ENCODE measurements around the gene POLR2E. TPM values are rescaled to one million over a fixed set of nuclear protein-coding genes. Genes with fewer than 3 reads are reported as not detected.

The POLR2E gene
- total RNA-seq, 1 experiment from 2014 or later: 237 TPM

DNA sequence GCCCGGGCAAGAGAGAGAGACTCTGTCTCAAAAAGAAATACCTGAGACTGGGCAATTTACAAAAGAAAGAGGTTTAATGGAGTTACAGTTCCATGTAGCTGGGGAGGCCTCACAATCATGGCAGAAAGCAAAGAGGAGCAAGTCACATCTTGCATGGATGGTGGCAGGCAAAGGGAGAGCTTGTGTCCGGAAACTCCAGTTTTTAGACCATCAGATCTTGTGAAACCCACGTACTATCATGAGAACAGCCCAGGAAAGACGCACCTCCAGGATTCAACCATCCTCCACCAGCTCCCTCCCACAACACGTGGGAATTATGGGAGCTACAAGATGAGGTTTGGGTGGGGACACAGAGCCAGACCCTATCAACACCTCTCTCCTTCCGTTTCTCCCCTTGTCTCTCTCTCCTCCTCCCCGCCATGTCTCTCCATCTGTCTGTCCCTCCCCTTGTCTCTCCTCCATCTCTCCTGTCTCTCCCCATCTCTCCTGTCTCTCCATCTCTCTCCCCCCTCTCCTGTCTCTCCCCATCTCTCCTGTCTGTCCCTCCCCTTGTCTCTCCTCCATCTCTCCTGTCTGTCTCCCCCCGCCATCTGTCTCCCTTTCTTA lies 10.0 kb downstream of the POLR2E start:
- no peaks in the 10 kb centered on the region for H3K27me3 ChIP-seq (ENCODE audit: insufficient read depth, low read depth)
- no peaks in the 10 kb centered on the region for H3K4me1 ChIP-seq (replicated peaks; ENCODE audit: insufficient read depth)
- H3F3A ChIP-seq (ENCODE audit: insufficient read depth, low read depth): peaks cover 7% of the 10 kb centered on the region; the same call in 1 of the 2 replicates
- 0 out of 2 replicates have a peak, but pooled peaks cover 3% of the 10 kb centered on the region for H3K36me3 ChIP-seq (ENCODE audit: low read depth)
- no peaks in the 10 kb centered on the region for H4K20me1 ChIP-seq (ENCODE audit: insufficient read depth)
- no peaks in the 10 kb centered on the region for H3K79me2 ChIP-seq (ENCODE audit: low read depth)
- TF ChIP-seq, protein P1, sequence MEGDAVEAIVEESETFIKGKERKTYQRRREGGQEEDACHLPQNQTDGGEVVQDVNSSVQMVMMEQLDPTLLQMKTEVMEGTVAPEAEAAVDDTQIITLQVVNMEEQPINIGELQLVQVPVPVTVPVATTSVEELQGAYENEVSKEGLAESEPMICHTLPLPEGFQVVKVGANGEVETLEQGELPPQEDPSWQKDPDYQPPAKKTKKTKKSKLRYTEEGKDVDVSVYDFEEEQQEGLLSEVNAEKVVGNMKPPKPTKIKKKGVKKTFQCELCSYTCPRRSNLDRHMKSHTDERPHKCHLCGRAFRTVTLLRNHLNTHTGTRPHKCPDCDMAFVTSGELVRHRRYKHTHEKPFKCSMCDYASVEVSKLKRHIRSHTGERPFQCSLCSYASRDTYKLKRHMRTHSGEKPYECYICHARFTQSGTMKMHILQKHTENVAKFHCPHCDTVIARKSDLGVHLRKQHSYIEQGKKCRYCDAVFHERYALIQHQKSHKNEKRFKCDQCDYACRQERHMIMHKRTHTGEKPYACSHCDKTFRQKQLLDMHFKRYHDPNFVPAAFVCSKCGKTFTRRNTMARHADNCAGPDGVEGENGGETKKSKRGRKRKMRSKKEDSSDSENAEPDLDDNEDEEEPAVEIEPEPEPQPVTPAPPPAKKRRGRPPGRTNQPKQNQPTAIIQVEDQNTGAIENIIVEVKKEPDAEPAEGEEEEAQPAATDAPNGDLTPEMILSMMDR (conservative IDR thresholded peaks at IDR 0.05): no peak
- TF ChIP-seq EZH2 (IDR thresholded peaks at IDR 0.05; ENCODE audit: low read depth): no peak
- no peak overlapping the region for H2AFZ ChIP-seq
- CTCF ChIA-PET: no interaction called here
- POLR2A ChIA-PET (ENCODE audit: unreplicated experiment): no interaction called here
- intact Hi-C loops (cut with micrococcal nuclease; ENCODE audit: unreplicated experiment): no loop called here
- H3K9me2 ChIP-seq (ENCODE audit: insufficient read depth): no peaks in the 10 kb centered on the region
- H3K9me3 ChIP-seq (ENCODE audit: insufficient read depth, low read depth): no peaks in the 10 kb centered on the region
- no TSS peak for BruUV-seq (replicated peaks)
- no peak overlapping the region for H3K27ac ChIP-seq
- no peak overlapping the region for H3K4me3 ChIP-seq
- no peak overlapping the region for H3K4me2 ChIP-seq
- DNase-seq: no peak

DNA sequence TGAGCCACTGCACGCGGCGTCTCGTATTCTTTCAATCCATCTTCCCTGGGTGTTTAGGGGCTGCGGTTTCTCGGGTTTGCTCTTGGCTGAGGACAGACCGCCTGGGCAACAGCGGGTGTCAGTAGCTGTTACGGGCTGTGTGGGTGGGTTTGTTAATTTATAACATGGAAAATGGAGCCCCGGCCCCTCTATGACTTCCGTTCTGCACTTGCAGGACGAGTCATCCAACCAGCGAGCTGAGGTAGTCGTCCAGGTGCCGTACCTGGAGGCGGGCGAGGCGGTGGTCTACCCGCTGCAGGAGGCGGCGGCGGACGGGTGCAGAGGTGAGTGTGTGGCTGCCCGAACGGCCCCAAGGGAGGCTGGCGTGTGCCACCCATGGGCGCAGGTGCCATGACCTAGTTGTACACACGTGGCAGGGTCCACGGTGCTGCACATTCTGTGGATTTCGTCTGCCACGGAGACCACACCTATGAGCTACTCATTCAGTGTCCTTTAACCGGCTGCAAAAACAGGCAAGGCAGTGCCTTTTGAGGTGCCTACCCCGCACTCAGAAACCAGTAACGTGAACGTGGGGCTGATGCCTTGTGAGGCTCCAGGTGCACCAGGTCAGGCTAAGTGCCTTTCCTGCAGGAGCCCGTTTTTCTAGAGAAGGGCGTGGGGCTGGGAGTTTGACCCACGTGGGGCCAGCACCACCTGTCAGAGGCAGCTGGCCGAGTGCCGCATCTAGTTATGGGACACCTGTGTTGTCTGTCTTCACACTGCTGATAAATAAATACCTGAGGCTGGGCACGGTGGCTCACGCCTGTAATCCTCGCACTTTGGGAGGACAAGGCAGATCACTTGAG lies 10.9 kb downstream of the POLR2E start:
- no peak overlapping the region for H3K4me3 ChIP-seq
- no peak for DNase-seq
- H3K4me2 ChIP-seq: no peak overlapping the region
- no TSS peak for BruUV-seq (replicated peaks)
- no peaks in the 10 kb centered on the region for H3K27me3 ChIP-seq (ENCODE audit: insufficient read depth, low read depth)
- H3K9me2 ChIP-seq (ENCODE audit: insufficient read depth): no peaks in the 10 kb centered on the region
- intact Hi-C loops (cut with micrococcal nuclease; ENCODE audit: unreplicated experiment): no loop called here
- H3K27ac ChIP-seq: no peak overlapping the region
- TF ChIP-seq EZH2 (IDR thresholded peaks at IDR 0.05; ENCODE audit: low read depth): no peak
- TF ChIP-seq, protein P1 (conservative IDR thresholded peaks at IDR 0.05): no peak
- H3K36me3 ChIP-seq (ENCODE audit: low read depth): 0 out of 2 replicates have a peak, but pooled peaks cover under 1% of the 10 kb centered on the region
- H2AFZ ChIP-seq: no peak overlapping the region
- no peaks in the 10 kb centered on the region for H4K20me1 ChIP-seq (ENCODE audit: insufficient read depth)
- peaks cover 7% of the 10 kb centered on the region; the same call in 1 of the 2 replicates for H3F3A ChIP-seq (ENCODE audit: insufficient read depth, low read depth)
- no peaks in the 10 kb centered on the region for H3K79me2 ChIP-seq (ENCODE audit: low read depth)
- POLR2A ChIA-PET (ENCODE audit: unreplicated experiment): no interaction called here
- no peaks in the 10 kb centered on the region for H3K9me3 ChIP-seq (ENCODE audit: insufficient read depth, low read depth)
- CTCF ChIA-PET: interaction anchor here (0.6 kb wide), 1 partner anchor 206 kb away, joined by 3 read pairs; no protein-coding TSS in a partner anchor
- no peaks in the 10 kb centered on the region for H3K4me1 ChIP-seq (replicated peaks; ENCODE audit: insufficient read depth)

DNA sequence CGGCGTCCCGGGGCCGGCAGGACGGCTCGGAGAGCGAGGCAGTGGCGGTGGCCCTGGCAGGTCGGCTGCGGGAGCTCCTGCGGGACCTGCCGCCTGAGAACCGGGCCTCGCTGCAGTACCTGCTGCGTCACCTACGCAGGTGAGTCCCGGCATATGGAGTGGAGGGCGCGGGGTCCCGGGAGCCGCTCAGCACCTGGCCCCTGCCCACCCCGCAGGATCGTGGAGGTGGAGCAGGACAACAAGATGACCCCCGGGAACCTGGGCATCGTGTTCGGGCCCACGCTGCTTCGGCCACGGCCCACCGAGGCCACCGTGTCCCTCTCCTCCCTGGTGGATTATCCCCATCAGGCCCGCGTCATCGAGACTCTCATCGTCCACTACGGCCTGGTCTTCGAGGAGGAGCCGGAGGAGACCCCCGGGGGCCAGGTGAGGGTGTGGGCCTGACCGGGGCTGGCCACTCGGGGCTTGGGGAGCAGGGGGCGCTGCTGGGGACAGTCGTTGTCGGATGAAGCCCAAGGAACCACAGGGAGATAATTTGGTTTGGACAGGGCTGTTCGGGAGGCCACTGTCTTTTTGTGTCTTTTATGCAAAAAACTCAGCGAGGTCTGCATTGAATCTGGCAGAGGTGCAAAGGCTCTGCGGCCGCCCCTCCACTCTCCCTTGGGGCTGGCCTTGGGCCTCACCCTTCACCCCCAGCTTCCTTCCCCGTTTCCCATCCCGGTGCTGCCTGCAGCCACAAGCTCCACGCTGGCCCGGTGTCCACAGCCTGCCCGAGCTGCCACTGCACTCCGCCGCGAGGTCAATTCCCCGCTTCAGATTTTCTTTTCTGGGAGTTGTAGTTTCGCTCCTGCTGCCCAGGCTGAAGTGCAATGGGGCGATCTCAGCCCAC lies 12.0 kb downstream of the POLR2E start:
- Histone ChIP-seq H4K20me1 (ENCODE audit: insufficient read depth) (no peaks in the 10 kb centered on the region), H3F3A (ENCODE audit: insufficient read depth, low read depth) (peaks cover 7% of the 10 kb centered on the region; the same call in 1 of the 2 replicates), H3K4me1 (replicated peaks; ENCODE audit: insufficient read depth) (no peaks in the 10 kb centered on the region), H3K4me3 (peak overlapping the region; percentile 53; the same call in 1 of the 2 replicates), H3K9me2 (ENCODE audit: insufficient read depth) (no peaks in the 10 kb centered on the region), H3K9me3 (ENCODE audit: insufficient read depth, low read depth) (no peaks in the 10 kb centered on the region), H3K36me3 (ENCODE audit: low read depth) (no peaks in the 10 kb centered on the region), H3K4me2 (peak overlapping the region; percentile 79; the same call in 1 of the 2 replicates), H3K79me2 (ENCODE audit: low read depth) (no peaks in the 10 kb centered on the region), H2AFZ (no peak overlapping the region), H3K27ac (no peak overlapping the region), H3K27me3 (ENCODE audit: insufficient read depth, low read depth) (no peaks in the 10 kb centered on the region)
- ChIA-PET CTCF (no interaction called here), POLR2A (ENCODE audit: unreplicated experiment) (interaction anchor here (0.6 kb wide), 1 partner anchor 45 kb away, joined by 3 read pairs; no protein-coding TSS in a partner anchor)
- intact Hi-C loops (cut with micrococcal nuclease; ENCODE audit: unreplicated experiment): no loop called here
- BruUV-seq (replicated peaks): no TSS peak
- TF ChIP-seq EZH2 (IDR thresholded peaks at IDR 0.05; ENCODE audit: low read depth): no peak
- TF ChIP-seq, protein P1 (conservative IDR thresholded peaks at IDR 0.05): no peak
- no peak for DNase-seq
